A549 (cell line): ENCODE measurements around the gene SHCBP1.

ENCODE experiments used
- CTCF ChIP-seq: fragments of >200 bp; sonication (Bioruptor Twin); formaldehyde crosslinking; IDR thresholded peaks from 3 replicates; pipeline ENCODE4 v1.5.1; 2016
- EP300 ChIP-seq, 2 experiments: fragments of >200 bp; sonication (Bioruptor Twin); formaldehyde crosslinking; IDR thresholded peaks; 2 replicates in 1 of 2; 3 replicates in 1 of 2; pipeline ENCODE4 v1.6.1; 2016 to 2017
- FOSL2 ChIP-seq, 2 experiments: fragments of 450-650 bp in 1 of 2; fragments of >200 bp in 1 of 2; sonication (Bioruptor Twin) in 1 of 2; formaldehyde crosslinking; IDR thresholded peaks; 2 replicates each; pipeline versions ENCODE4 v1.5.0 to v1.6.1; 2016 to 2020; ENCODE audit warnings: mild to moderate bottlenecking in 1 of 2, moderate library complexity in 1 of 2
- JUN ChIP-seq, 2 experiments: fragments of >200 bp; sonication (Bioruptor Twin); formaldehyde crosslinking; IDR thresholded peaks; 2 replicates in 1 of 2; 3 replicates in 1 of 2; pipeline ENCODE4 v1.6.1; 2016 to 2017
- KDM1A ChIP-seq: fragments of 200-600 bp; sonication (generic); IDR thresholded peaks from 2 replicates; pipeline ENCODE4 v1.6.1; 2016; ENCODE audit warnings: low read depth, mild to moderate bottlenecking
- POLR2A ChIP-seq: IDR thresholded peaks from 2 replicates; pipeline ENCODE4 v1.6.1; 2012; ENCODE audit warnings: mild to moderate bottlenecking, low read length
- SREBF2 ChIP-seq: fragments of 450-650 bp; IDR thresholded peaks from 2 replicates; pipeline ENCODE4 v1.6.1; 2014; ENCODE audit warnings: mild to moderate bottlenecking, moderate library complexity
- TFCP2L1 ChIP-seq: fragments of 250-450 bp; sonication (Bioruptor Pico); IDR thresholded peaks from 2 replicates; pipeline ENCODE4 v1.5.0; 2021; ENCODE audit warnings: mild to moderate bottlenecking
- TF ChIP-seq, protein P1 (sequence below): fragments of 200-600 bp; sonication (generic); IDR thresholded peaks from 2 replicates; pipeline ENCODE4 v1.6.1; 2016; ENCODE audit warnings: antibody characterized with exemption, mild to moderate bottlenecking, moderate library complexity
- TF ChIP-seq, protein P2 (sequence below): fragments of 150-350 bp; IDR thresholded peaks from 2 replicates; pipeline ENCODE4 v1.6.1; 2014; ENCODE audit warnings: low read depth, mild to moderate bottlenecking, low read length
- TF ChIP-seq, protein P3 (sequence below): IDR thresholded peaks from 2 replicates; pipeline ENCODE4 v1.6.1; 2012

DNA sequence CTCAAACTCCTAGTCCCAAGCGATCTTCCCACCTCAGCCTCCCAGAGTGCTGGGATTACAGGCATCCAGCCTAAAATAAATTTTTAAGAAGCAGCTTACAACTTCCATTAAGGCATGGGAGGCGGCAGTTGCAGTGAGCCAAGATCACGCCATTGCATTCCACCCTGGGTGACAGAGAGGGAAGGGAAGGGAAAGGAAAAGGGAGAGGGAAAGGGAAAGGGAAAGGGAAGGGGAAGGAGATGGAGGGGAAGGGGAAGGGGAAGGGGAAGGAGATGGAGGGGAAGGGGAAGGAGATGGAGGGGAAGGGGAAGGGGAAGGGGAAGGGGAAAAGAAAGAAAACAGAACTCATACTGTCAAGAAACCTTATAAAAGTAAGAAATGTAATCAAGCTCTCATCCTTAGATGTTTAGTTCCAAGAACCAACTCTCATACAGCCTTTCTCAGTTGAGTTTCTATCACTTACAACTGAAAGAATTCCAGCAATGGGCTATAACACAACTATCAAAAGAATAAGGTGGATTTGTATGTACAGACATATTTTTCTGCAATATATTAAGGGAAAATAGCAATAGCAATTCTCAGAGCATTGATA lies 43.1 kb downstream of the SHCBP1 start:
- TF ChIP-seq CTCF (no peak), KDM1A (no peak), EP300 (IDR thresholded peaks at IDR 0.05) (no peak), JUN (IDR thresholded peaks at IDR 0.05) (no peak), TFCP2L1 (no peak), POLR2A (no peak), FOSL2 (IDR thresholded peaks at IDR 0.05) (no peak), FOSL2 (CRISPR knock-in tag; IDR thresholded peaks at IDR 0.05) (no peak), SREBF2 (no peak)
- TF ChIP-seq, protein P1, sequence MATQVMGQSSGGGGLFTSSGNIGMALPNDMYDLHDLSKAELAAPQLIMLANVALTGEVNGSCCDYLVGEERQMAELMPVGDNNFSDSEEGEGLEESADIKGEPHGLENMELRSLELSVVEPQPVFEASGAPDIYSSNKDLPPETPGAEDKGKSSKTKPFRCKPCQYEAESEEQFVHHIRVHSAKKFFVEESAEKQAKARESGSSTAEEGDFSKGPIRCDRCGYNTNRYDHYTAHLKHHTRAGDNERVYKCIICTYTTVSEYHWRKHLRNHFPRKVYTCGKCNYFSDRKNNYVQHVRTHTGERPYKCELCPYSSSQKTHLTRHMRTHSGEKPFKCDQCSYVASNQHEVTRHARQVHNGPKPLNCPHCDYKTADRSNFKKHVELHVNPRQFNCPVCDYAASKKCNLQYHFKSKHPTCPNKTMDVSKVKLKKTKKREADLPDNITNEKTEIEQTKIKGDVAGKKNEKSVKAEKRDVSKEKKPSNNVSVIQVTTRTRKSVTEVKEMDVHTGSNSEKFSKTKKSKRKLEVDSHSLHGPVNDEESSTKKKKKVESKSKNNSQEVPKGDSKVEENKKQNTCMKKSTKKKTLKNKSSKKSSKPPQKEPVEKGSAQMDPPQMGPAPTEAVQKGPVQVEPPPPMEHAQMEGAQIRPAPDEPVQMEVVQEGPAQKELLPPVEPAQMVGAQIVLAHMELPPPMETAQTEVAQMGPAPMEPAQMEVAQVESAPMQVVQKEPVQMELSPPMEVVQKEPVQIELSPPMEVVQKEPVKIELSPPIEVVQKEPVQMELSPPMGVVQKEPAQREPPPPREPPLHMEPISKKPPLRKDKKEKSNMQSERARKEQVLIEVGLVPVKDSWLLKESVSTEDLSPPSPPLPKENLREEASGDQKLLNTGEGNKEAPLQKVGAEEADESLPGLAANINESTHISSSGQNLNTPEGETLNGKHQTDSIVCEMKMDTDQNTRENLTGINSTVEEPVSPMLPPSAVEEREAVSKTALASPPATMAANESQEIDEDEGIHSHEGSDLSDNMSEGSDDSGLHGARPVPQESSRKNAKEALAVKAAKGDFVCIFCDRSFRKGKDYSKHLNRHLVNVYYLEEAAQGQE = no peak
- TF ChIP-seq, protein P2, sequence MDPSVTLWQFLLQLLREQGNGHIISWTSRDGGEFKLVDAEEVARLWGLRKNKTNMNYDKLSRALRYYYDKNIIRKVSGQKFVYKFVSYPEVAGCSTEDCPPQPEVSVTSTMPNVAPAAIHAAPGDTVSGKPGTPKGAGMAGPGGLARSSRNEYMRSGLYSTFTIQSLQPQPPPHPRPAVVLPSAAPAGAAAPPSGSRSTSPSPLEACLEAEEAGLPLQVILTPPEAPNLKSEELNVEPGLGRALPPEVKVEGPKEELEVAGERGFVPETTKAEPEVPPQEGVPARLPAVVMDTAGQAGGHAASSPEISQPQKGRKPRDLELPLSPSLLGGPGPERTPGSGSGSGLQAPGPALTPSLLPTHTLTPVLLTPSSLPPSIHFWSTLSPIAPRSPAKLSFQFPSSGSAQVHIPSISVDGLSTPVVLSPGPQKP = no peak
- TF ChIP-seq, protein P3, sequence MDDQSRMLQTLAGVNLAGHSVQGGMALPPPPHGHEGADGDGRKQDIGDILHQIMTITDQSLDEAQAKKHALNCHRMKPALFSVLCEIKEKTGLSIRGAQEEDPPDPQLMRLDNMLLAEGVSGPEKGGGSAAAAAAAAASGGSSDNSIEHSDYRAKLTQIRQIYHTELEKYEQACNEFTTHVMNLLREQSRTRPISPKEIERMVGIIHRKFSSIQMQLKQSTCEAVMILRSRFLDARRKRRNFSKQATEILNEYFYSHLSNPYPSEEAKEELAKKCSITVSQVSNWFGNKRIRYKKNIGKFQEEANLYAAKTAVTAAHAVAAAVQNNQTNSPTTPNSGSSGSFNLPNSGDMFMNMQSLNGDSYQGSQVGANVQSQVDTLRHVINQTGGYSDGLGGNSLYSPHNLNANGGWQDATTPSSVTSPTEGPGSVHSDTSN = no peak
